H1 (cell line): ENCODE results near the gene WBP4. TPM values are rescaled to one million over a fixed set of nuclear protein-coding genes. Genes with fewer than 3 reads are reported as not detected.

Experiments
- CTCF ChIA-PET: fragments of 300-600 bp; sonication (Branson Sonifier 250); formaldehyde crosslinking; loops from one replicate; lab custom pipeline; 2021; ENCODE audit not compliant: partially characterized antibody; lab: Charles Lee
- POLR2A ChIA-PET: fragments of 300-600 bp; sonication (Branson Sonifier 250); formaldehyde crosslinking; loops from one replicate; lab custom pipeline; 2021; ENCODE audit warnings: inconsistent platforms; ENCODE audit not compliant: partially characterized antibody; lab: Charles Lee
- DNase-seq, 2 experiments: peaks; one replicate each; pipeline versions ENCODE4 v3.0.0 to v3.0.0-alpha.2; 2010 to 2022; ENCODE audit warnings: low spot score in 2 of 2, low read depth in 1 of 2, mixed read lengths in 1 of 2
- FAIRE-seq: peaks from 2 replicates; lab custom pipeline; 2011; peaks lifted over from hg19 to GRCh38; lab: Jason Lieb, UNC
- H2AFZ ChIP-seq: 2 replicates; pipeline ENCODE4 v1.8.1; 2012; ENCODE audit warnings: low read length, inconsistent platforms
- H2AK5ac ChIP-seq: 2 replicates; pipeline ENCODE4 v1.6.1; 2013; ENCODE audit warnings: low read depth, low read length
- H2BK120ac ChIP-seq: replicated peaks from 2 replicates; pipeline ENCODE3; 2013; ENCODE audit warnings: low read depth, low read length, inconsistent platforms
- H2BK12ac ChIP-seq: 2 replicates; pipeline ENCODE4 v1.6.1; 2013; ENCODE audit warnings: low read depth, low read length
- H2BK15ac ChIP-seq: 2 replicates; pipeline ENCODE4 v1.6.1; 2013; ENCODE audit warnings: low read length
- H2BK20ac ChIP-seq: 2 replicates; pipeline ENCODE4 v1.6.1; 2013; ENCODE audit warnings: low read length
- H2BK5ac ChIP-seq: 2 replicates; pipeline ENCODE4 v1.6.1; 2013; ENCODE audit warnings: low read depth, low read length
- H3K14ac ChIP-seq: 2 replicates; pipeline ENCODE4 v1.6.1; 2013; ENCODE audit warnings: inconsistent platforms; ENCODE audit not compliant: insufficient read length
- H3K18ac ChIP-seq: 2 replicates; pipeline ENCODE4 v1.6.1; 2013; ENCODE audit warnings: low read length; ENCODE audit errors: extremely low read depth
- H3K23ac ChIP-seq: 2 replicates; pipeline ENCODE4 v1.6.1; 2013; ENCODE audit warnings: inconsistent platforms; ENCODE audit not compliant: insufficient read length
- H3K23me2 ChIP-seq: 2 replicates; pipeline ENCODE4 v1.6.1; 2013; ENCODE audit warnings: low read depth, low read length
- H3K27ac ChIP-seq: 2 replicates; pipeline ENCODE4 v1.6.1; 2011; ENCODE audit warnings: low read depth, low read length, inconsistent platforms
- H3K27me3 ChIP-seq, 4 experiments: replicated peaks in 1 of 4; 1 replicate in 1 of 4; 2 replicates in 3 of 4; pipeline versions ENCODE4 v1.6.1 to v1.8.1; 2011 to 2013; ENCODE audit warnings: low read length in 3 of 4, mild to moderate bottlenecking in 3 of 4, inconsistent platforms in 2 of 4, mixed read lengths in 2 of 4, moderate library complexity in 1 of 4; ENCODE audit not compliant: control insufficient read depth in 3 of 4, insufficient read depth in 3 of 4; ENCODE audit errors: extremely low read depth in 1 of 4
- H3K36me3 ChIP-seq, 4 experiments: 2 replicates each; pipeline versions ENCODE4 v1.6.1 to v1.8.1; 2011 to 2013; ENCODE audit warnings: mild to moderate bottlenecking in 4 of 4, low read length in 3 of 4, moderate library complexity in 2 of 4, control low read depth in 1 of 4, inconsistent platforms in 1 of 4; ENCODE audit not compliant: insufficient read depth in 4 of 4, control insufficient read depth in 2 of 4
- H3K4ac ChIP-seq: replicated peaks from 2 replicates; pipeline ENCODE3; 2013; ENCODE audit warnings: low read length, low read depth, mixed read lengths, inconsistent platforms; ENCODE audit not compliant: insufficient read length
- H3K4me1 ChIP-seq, 4 experiments: replicated peaks in 1 of 4; 1 replicate in 1 of 4; 2 replicates in 3 of 4; pipeline versions ENCODE4 v1.6.1 to v1.8.1; 2011 to 2013; ENCODE audit warnings: low read length in 3 of 4, inconsistent platforms in 2 of 4, mixed read lengths in 1 of 4; ENCODE audit not compliant: insufficient read depth in 4 of 4, control insufficient read depth in 3 of 4
- H3K4me2 ChIP-seq, 2 experiments: 2 replicates each; pipeline versions ENCODE4 v1.6.1 to v1.8.1; 2011 to 2013; ENCODE audit warnings: low read depth in 2 of 2, low read length in 2 of 2, control low read depth in 1 of 2, inconsistent platforms in 1 of 2, mild to moderate bottlenecking in 1 of 2; ENCODE audit not compliant: insufficient read depth in 1 of 2
- H3K4me3 ChIP-seq, 4 experiments: fragments of 200-600, 300-600 bp in 1 of 4; sonication (generic), shearing (Covaris generic), sonication (Bioruptor Twin) in 1 of 4; 2 replicates each; pipeline versions ENCODE4 v1.5.1 to v1.8.1; 2011 to 2016; ENCODE audit warnings: low read length in 4 of 4, low read depth in 3 of 4, control low read depth in 2 of 4, inconsistent platforms in 2 of 4, mild to moderate bottlenecking in 2 of 4, mixed read lengths in 1 of 4, moderate library complexity in 1 of 4; ENCODE audit not compliant: insufficient read depth in 2 of 4; ENCODE audit errors: extremely low read depth in 1 of 4
- H3K56ac ChIP-seq: replicated peaks from 2 replicates; pipeline ENCODE3; 2013; ENCODE audit warnings: low read depth, mild to moderate bottlenecking, mixed read lengths, low read length, inconsistent platforms; ENCODE audit not compliant: insufficient read length
- H3K79me1 ChIP-seq: 2 replicates; pipeline ENCODE4 v1.6.1; 2013; ENCODE audit warnings: low read depth, low read length, control low read depth
- H3K79me2 ChIP-seq, 2 experiments: 2 replicates each; pipeline versions ENCODE4 v1.6.1 to v1.8.1; 2012 to 2013; ENCODE audit warnings: low read length in 2 of 2, mild to moderate bottlenecking in 2 of 2, inconsistent platforms in 1 of 2; ENCODE audit not compliant: insufficient read depth in 2 of 2, control insufficient read depth in 1 of 2
- H3K9ac ChIP-seq, 4 experiments: replicated peaks in 1 of 4; 1 replicate in 1 of 4; 2 replicates in 3 of 4; pipeline versions ENCODE4 v1.6.1 to v1.8.1; 2011 to 2013; ENCODE audit warnings: low read depth in 3 of 4, low read length in 3 of 4, control low read depth in 2 of 4, mild to moderate bottlenecking in 2 of 4, moderate library complexity in 2 of 4, inconsistent platforms in 1 of 4; ENCODE audit errors: extremely low read depth in 1 of 4
- H3K9me3 ChIP-seq, 2 experiments: 2 replicates each; pipeline versions ENCODE4 v1.6.1 to v1.8.1; 2012 to 2013; ENCODE audit warnings: mild to moderate bottlenecking in 2 of 2, moderate library complexity in 2 of 2, control low read depth in 1 of 2, inconsistent platforms in 1 of 2, low read depth in 1 of 2, low read length in 1 of 2, mixed read lengths in 1 of 2; ENCODE audit not compliant: insufficient read depth in 2 of 2
- H4K20me1 ChIP-seq, 2 experiments: replicated peaks in 1 of 2; 2 replicates each; pipeline versions ENCODE3 to v1.8.1; 2011 to 2013; ENCODE audit warnings: inconsistent platforms in 2 of 2, low read length in 2 of 2, mild to moderate bottlenecking in 1 of 2; ENCODE audit not compliant: insufficient read depth in 2 of 2, control insufficient read depth in 1 of 2
- H4K5ac ChIP-seq: 2 replicates; pipeline ENCODE4 v1.6.1; 2013; ENCODE audit warnings: low read length, low read depth, mixed read lengths, inconsistent platforms; ENCODE audit not compliant: insufficient read length
- H4K8ac ChIP-seq: 2 replicates; pipeline ENCODE4 v1.8.0; 2013; ENCODE audit warnings: mild to moderate bottlenecking, moderate library complexity, low read length, inconsistent platforms; ENCODE audit not compliant: insufficient read depth; ENCODE audit errors: extremely low read depth
- H4K91ac ChIP-seq: replicated peaks from 2 replicates; pipeline ENCODE3; 2013; ENCODE audit warnings: low read length, mixed read lengths, inconsistent platforms; ENCODE audit not compliant: insufficient read length
- BCL11A ChIP-seq, 2 experiments: IDR thresholded peaks; one replicate each; pipeline ENCODE4 v1.6.1; 2011; ENCODE audit warnings: low read depth in 2 of 2, low read length in 2 of 2, mild to moderate bottlenecking in 2 of 2
- CBX8 ChIP-seq: fragments of 300-800, 300-1000 bp; sonication (generic); IDR thresholded peaks from 2 replicates; pipeline ENCODE4 v1.7.1; 2016; ENCODE audit warnings: low read depth, low read length, borderline replicate concordance
- CHD1 ChIP-seq: IDR thresholded peaks from 2 replicates; pipeline ENCODE4 v1.6.1; 2012; ENCODE audit warnings: low read depth, low read length, improper control_type of control experiment
- CTBP2 ChIP-seq: IDR thresholded peaks from 2 replicates; pipeline ENCODE4 v1.7.0; 2011; ENCODE audit warnings: borderline replicate concordance, mild to moderate bottlenecking, moderate library complexity, mixed read lengths, low read length; ENCODE audit not compliant: insufficient read depth, insufficient read length
- GTF2F1 ChIP-seq: IDR thresholded peaks from 2 replicates; pipeline ENCODE4 v1.6.1; 2012; ENCODE audit warnings: low read depth, low read length, improper control_type of control experiment, borderline replicate concordance
- JUND ChIP-seq: IDR thresholded peaks from 2 replicates; pipeline ENCODE4 v1.6.1; 2011; ENCODE audit warnings: mild to moderate bottlenecking, improper control_type of control experiment, low read length
- NANOG ChIP-seq: IDR thresholded peaks from 2 replicates; pipeline ENCODE4 v1.6.1; 2011; ENCODE audit warnings: low read length, low read depth, mild to moderate bottlenecking, inconsistent platforms; ENCODE audit not compliant: insufficient read depth, poor library complexity, severe bottlenecking
- RAD21 ChIP-seq, 2 experiments: IDR thresholded peaks in 1 of 2; conservative IDR thresholded peaks in 1 of 2; 2 replicates each; pipeline ENCODE4 v1.6.1; 2011; ENCODE audit warnings: low read depth in 2 of 2, low read length in 2 of 2, improper control_type of control experiment in 1 of 2, inconsistent platforms in 1 of 2, mild to moderate bottlenecking in 1 of 2, moderate library complexity in 1 of 2
- SIRT6 ChIP-seq: IDR thresholded peaks from one replicate; pipeline ENCODE4 v1.7.1; 2012; ENCODE audit warnings: low read length, inconsistent platforms
- TEAD4 ChIP-seq: IDR thresholded peaks from 2 replicates; pipeline ENCODE4 v1.6.1; 2012; ENCODE audit warnings: low read depth, low read length, inconsistent platforms, mixed read lengths
- WGBS, 2 experiments: shearing (Covaris generic) in 1 of 2; methylation state at CpG; one replicate each; pipeline versions ENCODE4 v1.1.6 to v1.1.7; 2013 to 2015; ENCODE audit warnings: low lambda C conversion rate in 2 of 2, mixed read lengths in 2 of 2, inconsistent platforms in 1 of 2, low coverage in 1 of 2, missing lambda C conversion rate in 1 of 2; ENCODE audit not compliant: insufficient replicate concordance in 2 of 2, insufficient coverage in 1 of 2, insufficient read length in 1 of 2; ENCODE audit errors: extremely low coverage in 1 of 2, missing lambda C conversion rate in 1 of 2; 5-methylcytosine and 5-hydroxymethylcytosine counted together
- polyA plus RNA-seq, 7 experiments: library from polyadenylated mRNA; depleted of rRNA in 3 of 7; stranded (reverse) in 5 of 7; unstranded in 2 of 7; fragments of >200 nt in 5 of 7; fragments of 200-250 nt in 2 of 7; gene quantifications; 1 replicate in 5 of 7; 2 replicates in 1 of 7; 4 replicates in 1 of 7; pipeline versions ENCODE4 v1.2.1 to v1.2.3, GENCODE V29; 2011 to 2013; ENCODE audit warnings: missing spikeins in 2 of 7, mixed read lengths in 2 of 7
- total RNA-seq: library from RNA; stranded (reverse); fragmentation: NEBNext Ultra II Directional; extraction: Animal tissue kit (Norgen Biotek cat#: 25700); gene quantifications from 2 replicates; pipeline ENCODE4 v1.2.1, GENCODE V29; 2021
- TF ChIP-seq, protein P1 (sequence below): IDR thresholded peaks from 2 replicates; pipeline ENCODE4 v1.6.1; 2012; ENCODE audit warnings: inconsistent platforms

WBP4 gene
- total and polyA plus RNA-seq, 2 of the 8 experiments (the other 6 are each of a cell fraction or from before 2014, with no cell fraction given), result 3.0 to 10.0 TPM

DNA sequence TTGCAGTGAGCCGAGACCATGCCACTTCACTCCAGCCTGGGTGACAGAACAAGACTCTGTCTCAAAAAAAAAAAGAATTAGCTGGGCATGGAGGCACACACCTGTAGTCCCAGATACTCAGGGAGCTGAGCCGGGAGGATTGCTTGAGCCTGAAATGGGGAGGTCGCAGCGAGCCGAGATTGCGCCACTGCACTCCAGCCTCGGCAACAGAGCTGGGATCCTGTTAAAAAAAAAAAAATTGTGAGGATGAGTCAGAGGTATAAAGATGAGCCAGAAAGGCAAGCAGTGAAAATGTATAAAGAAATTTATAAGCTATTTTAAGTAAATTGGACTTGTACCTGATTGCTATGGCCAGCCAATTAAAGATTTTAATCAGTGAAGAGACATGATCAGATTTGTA, 50.1 kb downstream of the WBP4 start:
- Histone ChIP-seq H2BK12ac (no peak overlapping the region), H3K9ac (no peak overlapping the region), H3K4me2 (no peak overlapping the region), H2BK120ac (no peak overlapping the region), H4K5ac (no peak overlapping the region), H3K4me3 (no peak overlapping the region), H3K23me2 (no peaks in the 10 kb centered on the region), H3K23ac (no peak overlapping the region), H3K27me3 (no peaks in the 10 kb centered on the region), H3K79me2 (no peaks in the 10 kb centered on the region), H3K56ac (no peak overlapping the region), H2AK5ac (no peak overlapping the region), H3K27ac (no peak overlapping the region), H2BK5ac (no peak overlapping the region), H4K91ac (no peak overlapping the region), H3K79me1 (no peaks in the 10 kb centered on the region), H3K9me3 (no peaks in the 10 kb centered on the region), H3K4ac (no peak overlapping the region), H2BK20ac (no peak overlapping the region), H4K20me1 (no peaks in the 10 kb centered on the region), H3K4me1 (peaks cover 0 to 6% (median 0%) of the 10 kb centered on the region in 4 experiments; a peak in 1 of 7 replicates), H3K14ac (no peak overlapping the region), H3K18ac (no peak overlapping the region), H4K8ac (no peak overlapping the region), H2AFZ (no peak overlapping the region), H3K36me3 (no peaks in the 10 kb centered on the region), H2BK15ac (no peak overlapping the region)
- 93% methylated on average over 7 of the region's 7 CpGs; no CpG with 5 or more reads in 1 of the 2 experiments for WGBS, 2 experiments
- POLR2A ChIA-PET, result interaction anchor here (0.6 to 1.7 kb wide), 5 partner anchors 9 to 37 kb away, joined by 3 read pairs; no protein-coding TSS in a partner anchor
- no peak for TF ChIP-seq TEAD4
- no peak for TF ChIP-seq SIRT6
- TF ChIP-seq, protein P1, sequence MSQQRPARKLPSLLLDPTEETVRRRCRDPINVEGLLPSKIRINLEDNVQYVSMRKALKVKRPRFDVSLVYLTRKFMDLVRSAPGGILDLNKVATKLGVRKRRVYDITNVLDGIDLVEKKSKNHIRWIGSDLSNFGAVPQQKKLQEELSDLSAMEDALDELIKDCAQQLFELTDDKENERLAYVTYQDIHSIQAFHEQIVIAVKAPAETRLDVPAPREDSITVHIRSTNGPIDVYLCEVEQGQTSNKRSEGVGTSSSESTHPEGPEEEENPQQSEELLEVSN, result no peak
- TF ChIP-seq CHD1, result no peak
- no peak for TF ChIP-seq RAD21 (IDR thresholded peaks at IDR 0.05 in 1 of 2, conservative IDR thresholded peaks at IDR 0.05 in 1 of 2; ENCODE audit: low read depth in 2 of 2, low read length in 2 of 2)
- no peak for TF ChIP-seq JUND
- no peak for TF ChIP-seq GTF2F1
- no peak for TF ChIP-seq NANOG
- no peak for TF ChIP-seq BCL11A (IDR thresholded peaks at IDR 0.05; ENCODE audit: low read depth in 2 of 2, low read length in 2 of 2)
- no peak for TF ChIP-seq CBX8
- TF ChIP-seq CTBP2, result no peak
- no peak for DNase-seq
- no peak for FAIRE-seq
- CTCF ChIA-PET, result interaction anchor here (0.8 to 2.0 kb wide), 5 partner anchors 13 to 57 kb away, joined by 3 to 6 read pairs (median 3); no protein-coding TSS in a partner anchor
